Thoracic aorta (tissue), 2 donors: ENCODE measurements around the gene LIN28B. TPM values are rescaled to one million over a fixed set of nuclear protein-coding genes. Genes with fewer than 3 reads are reported as not detected.

ENCODE experiments used
- ATAC-seq: fragments of 150-250 bp; one replicate; pipeline ENCODE4 v1.8.0; 2017; ENCODE audit warnings: low read depth; ENCODE audit not compliant: insufficient number of reproducible peaks, low FRiP score
- DNase-seq: peaks from one replicate; pipeline ENCODE4 v3.0.0-alpha.2; 2020; ENCODE audit warnings: low spot score
- H3K27ac ChIP-seq, 2 donors: fragments of 200-600 bp; sonication (generic); 1 replicate in 1 of 2; 2 replicates in 1 of 2; pipeline ENCODE4 v1.5.1; 2016; ENCODE audit warnings: mild to moderate bottlenecking in 2 of 2, moderate library complexity in 2 of 2
- H3K27me3 ChIP-seq: fragments of 200-600 bp; sonication (generic); replicated peaks from 2 replicates; pipeline ENCODE4 v1.6.0; 2016; ENCODE audit warnings: mild to moderate bottlenecking; ENCODE audit not compliant: insufficient read depth
- H3K36me3 ChIP-seq: fragments of 200-600 bp; sonication (generic); one replicate; pipeline ENCODE4 v1.5.1; 2016
- H3K4me1 ChIP-seq, 2 donors: fragments of 200-600 bp; sonication (generic); 1 replicate in 1 of 2; 2 replicates in 1 of 2; pipeline versions ENCODE4 v1.5.1 to v1.6.0; 2016; ENCODE audit warnings: low read depth in 2 of 2, mild to moderate bottlenecking in 1 of 2; ENCODE audit not compliant: control insufficient read depth in 1 of 2
- H3K4me3 ChIP-seq: fragments of 200-600 bp; sonication (generic); 2 replicates; pipeline ENCODE4 v1.5.1; 2016; ENCODE audit warnings: mild to moderate bottlenecking
- H3K9me3 ChIP-seq: fragments of 200-600 bp; sonication (generic); 2 replicates; pipeline ENCODE4 v1.5.1; 2016
- CTCF ChIP-seq: fragments of 200-600 bp; sonication (generic); IDR thresholded peaks from one replicate; pipeline ENCODE4 v1.5.1; 2019; ENCODE audit warnings: antibody characterized with exemption
- total RNA-seq, 2 donors: library from RNA; depleted of rRNA; stranded (reverse); fragments of >200 nt; gene quantifications; one replicate each; pipeline versions ENCODE4 v1.1.0 to v1.2.3, GENCODE V29; 2016

The LIN28B gene
- total RNA-seq, 2 donors from 2014 or later: not detected

- Histone ChIP-seq H3K4me1 (no peaks in the 10 kb centered on the region), H3K9me3 (no peaks in the 10 kb centered on the region), H3K27me3 (no peaks in the 10 kb centered on the region), H3K36me3 (no peaks in the 10 kb centered on the region), H3K4me3 (no peak overlapping the region), H3K27ac (no peak overlapping the region)
- no peak for DNase-seq
- no peak for TF ChIP-seq CTCF
- ATAC-seq: no peak
Measured at GRCh38 chr6:105041880-105042279, 85.0 kb downstream of the LIN28B start.

GRCh38 chr6:105042648-105043047 is 85.7 kb downstream of the LIN28B start:
- H3K4me3 ChIP-seq: no peak overlapping the region
- DNase-seq (no peak), ATAC-seq (no peak)
- no peaks in the 10 kb centered on the region for H3K27me3 ChIP-seq
- no peaks in the 10 kb centered on the region for H3K36me3 ChIP-seq
- no peaks in the 10 kb centered on the region for H3K4me1 ChIP-seq
- H3K9me3 ChIP-seq: no peaks in the 10 kb centered on the region
- H3K27ac ChIP-seq: no peak overlapping the region
- TF ChIP-seq CTCF: no peak

GRCh38 chr6:105043979-105044378 is 87.1 kb downstream of the LIN28B start:
- no peak for DNase-seq
- H3K4me1 ChIP-seq: no peaks in the 10 kb centered on the region
- H3K9me3 ChIP-seq: no peaks in the 10 kb centered on the region
- no peak overlapping the region for H3K27ac ChIP-seq
- no peaks in the 10 kb centered on the region for H3K27me3 ChIP-seq
- no peak for TF ChIP-seq CTCF
- no peak overlapping the region for H3K4me3 ChIP-seq
- no peak for ATAC-seq
- no peaks in the 10 kb centered on the region for H3K36me3 ChIP-seq

- TF ChIP-seq CTCF: no peak
- H3K36me3 ChIP-seq: no peaks in the 10 kb centered on the region
- H3K9me3 ChIP-seq: no peaks in the 10 kb centered on the region
- H3K27ac ChIP-seq: no peak overlapping the region
- H3K27me3 ChIP-seq: no peaks in the 10 kb centered on the region
- ATAC-seq (no peak), DNase-seq (no peak)
- H3K4me1 ChIP-seq: no peaks in the 10 kb centered on the region
- H3K4me3 ChIP-seq: no peak overlapping the region
Measured at GRCh38 chr6:105045526-105045925, 88.6 kb downstream of the LIN28B start.

- H3K36me3 ChIP-seq: no peaks in the 10 kb centered on the region
- no peak for TF ChIP-seq CTCF
- H3K27me3 ChIP-seq: no peaks in the 10 kb centered on the region
- no peaks in the 10 kb centered on the region for H3K9me3 ChIP-seq
- no peak overlapping the region for H3K27ac ChIP-seq
- no peak for DNase-seq
- no peak overlapping the region for H3K4me3 ChIP-seq
- no peak for ATAC-seq
- H3K4me1 ChIP-seq: no peaks in the 10 kb centered on the region
Measured at GRCh38 chr6:105051941-105052471, 95.1 kb downstream of the LIN28B start.
